Activated CD8-positive, alpha-beta T cell treated with anti-CD3 and anti-CD28 coated beads for 36 hours (primary cell): ENCODE results near the gene GLYATL1. TPM values are rescaled to one million over a fixed set of nuclear protein-coding genes. Genes with fewer than 3 reads are reported as not detected.
A peak's percentile ranks its signal among the peaks of the same experiment; 100 is the strongest.

Source experiments
- ATAC-seq: fragments of 200-7000 bp; cut with Tn5 transposase; one replicate; pipeline ENCODE4 v1.10.0; 2021; ENCODE audit warnings: mild to moderate bottlenecking, moderate library complexity
- CTCF ChIA-PET: fragments of 350-600 bp; sonication (Branson Sonifier 250); formaldehyde crosslinking; loops from one replicate; lab custom pipeline; 2021; ENCODE audit warnings: antibody characterized with exemption; lab: Charles Lee
- POLR2A ChIA-PET: fragments of 350-600 bp; sonication (Branson Sonifier 250); formaldehyde crosslinking; loops from one replicate; lab custom pipeline; 2021; ENCODE audit warnings: antibody characterized with exemption; lab: Charles Lee
- DNase-seq: peaks from one replicate; pipeline ENCODE4 v3.0.0-alpha.2; 2020
- H3K27ac Mint-ChIP-seq: one replicate; pipeline ENCODE4 v1.8.0; 2021; ENCODE audit warnings: mild to moderate bottlenecking, mixed read lengths
- H3K27me3 Mint-ChIP-seq: one replicate; pipeline ENCODE4 v1.8.0; 2021; ENCODE audit warnings: mixed read lengths
- H3K36me3 Mint-ChIP-seq: one replicate; pipeline ENCODE4 v1.8.0; 2021; ENCODE audit warnings: low read depth, mixed read lengths
- H3K4me1 Mint-ChIP-seq: one replicate; pipeline ENCODE4 v1.8.0; 2021; ENCODE audit warnings: low read depth, mixed read lengths
- H3K4me3 Mint-ChIP-seq: one replicate; pipeline ENCODE4 v1.8.0; 2021; ENCODE audit warnings: mild to moderate bottlenecking, moderate library complexity, mixed read lengths
- H3K9me3 Mint-ChIP-seq: one replicate; pipeline ENCODE4 v1.8.0; 2021; ENCODE audit warnings: mixed read lengths
- CTCF ChIP-seq: fragments of 200-600 bp; IDR thresholded peaks from one replicate; pipeline ENCODE4 v1.8.0; 2022; ENCODE audit warnings: antibody characterized with exemption, mild to moderate bottlenecking
- intact Hi-C: fragments of 100-400 bp; cut with micrococcal nuclease; formaldehyde crosslinking; loops from one replicate; pipeline ENCODE4 v1.10.0; 2022
- total RNA-seq, 2 experiments: library from RNA; stranded (reverse); gene quantifications; one replicate each; pipeline ENCODE4 v1.2.3, GENCODE V29; 2021

Gene GLYATL1
- total RNA-seq, 2 experiments from 2014 or later, result 0.18 TPM; not detected in 1

- Mint-ChIP-seq H3K4me3 (no peak overlapping the region), H3K36me3 (no peaks in the 10 kb centered on the region), H3K4me1 (peaks cover 19% of the 10 kb centered on the region), H3K27me3 (peaks cover 7% of the 10 kb centered on the region), H3K9me3 (no peaks in the 10 kb centered on the region), H3K27ac (no peak overlapping the region)
- intact Hi-C loops, result no loop called here
- no peak for ATAC-seq
- ChIA-PET POLR2A (no interaction called here), CTCF (interaction anchor here (1.6 kb wide), 1 partner anchor 210 kb away, joined by 4 read pairs; no protein-coding TSS in a partner anchor)
- TF ChIP-seq CTCF, result no peak
- no peak for DNase-seq
Observed at GRCh38 chr11:58926251-58926650, 13.0 kb upstream of the GLYATL1 start.

GRCh38 chr11:58926695-58927094, 12.6 kb upstream of the GLYATL1 start:
- no peak overlapping the region for H3K4me3 Mint-ChIP-seq
- intact Hi-C loops, result no loop called here
- no peak for ATAC-seq
- peaks cover 7% of the 10 kb centered on the region for H3K27me3 Mint-ChIP-seq
- DNase-seq, result no peak
- CTCF ChIA-PET, result interaction anchor here (0.9 to 1.6 kb wide), 3 partner anchors 10 to 209 kb away, joined by 4 to 6 read pairs (median 6); no protein-coding TSS in a partner anchor
- POLR2A ChIA-PET, result no interaction called here
- H3K27ac Mint-ChIP-seq, result no peak overlapping the region
- no peak for TF ChIP-seq CTCF
- no peaks in the 10 kb centered on the region for H3K36me3 Mint-ChIP-seq
- peaks cover 19% of the 10 kb centered on the region for H3K4me1 Mint-ChIP-seq
- H3K9me3 Mint-ChIP-seq, result no peaks in the 10 kb centered on the region

GRCh38 chr11:58927393-58928106, 11.7 kb upstream of the GLYATL1 start:
- no peak overlapping the region for H3K27ac Mint-ChIP-seq
- H3K9me3 Mint-ChIP-seq, result no peaks in the 10 kb centered on the region
- H3K4me1 Mint-ChIP-seq, result peaks cover 19% of the 10 kb centered on the region
- intact Hi-C loops, result no loop called here
- POLR2A ChIA-PET, result interaction anchor here (0.6 kb wide), 1 partner anchor 336 kb away, joined by 4 read pairs; no protein-coding TSS in a partner anchor
- ATAC-seq (peak; percentile 82), DNase-seq (peak; percentile 44)
- CTCF ChIA-PET, result interaction anchor here (0.9 to 1.6 kb wide), 3 partner anchors 9 to 208 kb away, joined by 6 read pairs; no protein-coding TSS in a partner anchor
- TF ChIP-seq CTCF, result no peak
- H3K4me3 Mint-ChIP-seq, result peak overlapping the region; percentile 45
- no peaks in the 10 kb centered on the region for H3K36me3 Mint-ChIP-seq
- H3K27me3 Mint-ChIP-seq, result peaks cover 7% of the 10 kb centered on the region

GRCh38 chr11:58928107-58928499, 11.2 kb upstream of the GLYATL1 start:
- TF ChIP-seq CTCF, result no peak
- intact Hi-C loops, result no loop called here
- Mint-ChIP-seq H3K27me3 (peaks cover 7% of the 10 kb centered on the region), H3K4me3 (peak overlapping the region; percentile 45), H3K27ac (no peak overlapping the region), H3K4me1 (peaks cover 13% of the 10 kb centered on the region), H3K9me3 (no peaks in the 10 kb centered on the region), H3K36me3 (no peaks in the 10 kb centered on the region)
- no peak for DNase-seq
- POLR2A ChIA-PET, result interaction anchor here (0.6 kb wide), 1 partner anchor 336 kb away, joined by 4 read pairs; no protein-coding TSS in a partner anchor
- CTCF ChIA-PET, result interaction anchor here (1.2 to 1.6 kb wide), 4 partner anchors 9 to 207 kb away, joined by 3 to 6 read pairs (median 5); no protein-coding TSS in a partner anchor
- no peak for ATAC-seq

GRCh38 chr11:58928691-58929090, 10.6 kb upstream of the GLYATL1 start:
- ATAC-seq, result no peak
- H3K36me3 Mint-ChIP-seq, result no peaks in the 10 kb centered on the region
- ChIA-PET POLR2A (no interaction called here), CTCF (interaction anchor here (1.2 to 1.6 kb wide), 3 partner anchors 19 to 207 kb away, joined by 3 to 6 read pairs (median 4); no protein-coding TSS in a partner anchor)
- DNase-seq, result no peak
- H3K4me3 Mint-ChIP-seq, result no peak overlapping the region
- peaks cover 7% of the 10 kb centered on the region for H3K27me3 Mint-ChIP-seq
- intact Hi-C loops, result no loop called here
- H3K4me1 Mint-ChIP-seq, result peaks cover 10% of the 10 kb centered on the region
- H3K9me3 Mint-ChIP-seq, result no peaks in the 10 kb centered on the region
- H3K27ac Mint-ChIP-seq, result no peak overlapping the region
- no peak for TF ChIP-seq CTCF
